Mucosa of descending colon (tissue), 3 donors: ENCODE data around the gene C1RL. TPM values are rescaled to one million over a fixed set of nuclear protein-coding genes. Genes with fewer than 3 reads are reported as not detected.

Experiments
- ATAC-seq: fragments of 200-7000 bp; cut with Tn5 transposase; one replicate; pipeline ENCODE4 v1.9.1; 2020; ENCODE audit warnings: mild to moderate bottlenecking, moderate library complexity
- DNase-seq, 3 donors: peaks; one replicate each; pipeline ENCODE4 v3.0.0-alpha.2; 2020
- H3K36me3 ChIP-seq: fragments of 200-600 bp; one replicate; pipeline ENCODE4 v1.8.0; 2021; ENCODE audit warnings: low read depth, mild to moderate bottlenecking
- H3K4me1 ChIP-seq: fragments of 200-600 bp; one replicate; pipeline ENCODE4 v1.8.0; 2021; ENCODE audit warnings: low read depth, mild to moderate bottlenecking
- H3K4me3 ChIP-seq: fragments of 200-600 bp; one replicate; pipeline ENCODE4 v1.8.0; 2021; ENCODE audit warnings: mild to moderate bottlenecking
- H3K9me3 ChIP-seq: fragments of 200-600 bp; one replicate; pipeline ENCODE4 v1.8.0; 2021; ENCODE audit warnings: mild to moderate bottlenecking
- CTCF ChIP-seq: fragments of 200-600 bp; IDR thresholded peaks from one replicate; pipeline ENCODE4 v1.8.0; 2022; ENCODE audit warnings: antibody characterized with exemption, mild to moderate bottlenecking
- intact Hi-C, 2 donors: fragments of 100-400 bp; cut with DNase I in 1 of 2; cut with micrococcal nuclease in 1 of 2; formaldehyde crosslinking; loops; one replicate each; pipeline versions ENCODE4 v1.11.0 to v1.11.1; 2022; cut with DNase I, micrococcal nuclease
- total RNA-seq, 3 donors: library from RNA; stranded (reverse); fragmentation: NEBNext Ultra II Directional in 2 of 3; extraction: Animal tissue kit (Norgen Biotek cat#: 25700) in 2 of 3; gene quantifications; one replicate each; pipeline versions ENCODE4 v1.2.1 to v1.2.4, GENCODE V29; 2021 to 2023
- donor health status: DM: no; HTN: no; CAD: no; lungs with moderate emphysema.
- donor health status: DM: no; HTN: no; CAD: no.
- donor health status: DM: no; HTN: yes; CAD: no.

C1RL gene
- total RNA-seq, 3 donors from 2014 or later: 47.5 to 61.4 (median 49.4) TPM

GRCh38 chr12:7093486-7093885 is 15.5 kb downstream of the C1RL start:
- peaks cover 5% of the 10 kb centered on the region for H3K4me1 ChIP-seq
- intact Hi-C loops: loop anchor here in 1 of 2 donors (10.0 kb wide), 1 partner anchor 179 kb away; the partner anchor contains the start of gene ENO2
- TF ChIP-seq CTCF: no peak
- ATAC-seq: no peak
- no peak for DNase-seq
- no peaks in the 10 kb centered on the region for H3K9me3 ChIP-seq
- no peak overlapping the region for H3K4me3 ChIP-seq
- H3K36me3 ChIP-seq: no peaks in the 10 kb centered on the region

DNA sequence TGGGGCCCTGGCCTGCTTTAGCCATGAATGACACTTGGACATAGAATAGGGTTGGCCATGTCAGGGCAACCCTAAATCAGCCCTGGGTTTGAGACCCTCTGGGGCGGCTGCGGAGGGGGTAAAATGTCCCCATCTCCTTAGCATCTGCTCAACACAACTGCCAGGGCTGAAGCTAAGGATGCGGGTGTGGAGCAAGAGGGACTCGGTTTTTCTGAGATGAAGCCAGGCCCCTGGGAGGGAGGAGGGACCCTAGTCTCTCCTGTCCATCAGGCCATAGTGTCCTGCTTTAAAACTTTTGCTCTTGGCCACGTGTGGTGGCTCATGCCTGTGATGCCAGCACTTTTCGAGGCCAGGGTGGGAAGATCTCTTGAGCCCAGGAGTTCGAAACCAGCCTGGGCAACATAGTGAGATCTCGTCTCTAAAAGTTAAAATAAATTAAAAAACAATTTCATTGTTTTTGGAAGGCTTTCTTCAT is 16.0 kb downstream of the C1RL start:
- Histone ChIP-seq H3K4me1 (peaks cover 5% of the 10 kb centered on the region), H3K4me3 (no peak overlapping the region), H3K36me3 (no peaks in the 10 kb centered on the region), H3K9me3 (no peaks in the 10 kb centered on the region)
- peak; percentile 3 for ATAC-seq
- intact Hi-C loops: loop anchor here in 1 of 2 donors (10.0 kb wide), 1 partner anchor 178 kb away; the partner anchor contains the start of gene ENO2
- TF ChIP-seq CTCF: no peak
- DNase-seq: no peak

DNA sequence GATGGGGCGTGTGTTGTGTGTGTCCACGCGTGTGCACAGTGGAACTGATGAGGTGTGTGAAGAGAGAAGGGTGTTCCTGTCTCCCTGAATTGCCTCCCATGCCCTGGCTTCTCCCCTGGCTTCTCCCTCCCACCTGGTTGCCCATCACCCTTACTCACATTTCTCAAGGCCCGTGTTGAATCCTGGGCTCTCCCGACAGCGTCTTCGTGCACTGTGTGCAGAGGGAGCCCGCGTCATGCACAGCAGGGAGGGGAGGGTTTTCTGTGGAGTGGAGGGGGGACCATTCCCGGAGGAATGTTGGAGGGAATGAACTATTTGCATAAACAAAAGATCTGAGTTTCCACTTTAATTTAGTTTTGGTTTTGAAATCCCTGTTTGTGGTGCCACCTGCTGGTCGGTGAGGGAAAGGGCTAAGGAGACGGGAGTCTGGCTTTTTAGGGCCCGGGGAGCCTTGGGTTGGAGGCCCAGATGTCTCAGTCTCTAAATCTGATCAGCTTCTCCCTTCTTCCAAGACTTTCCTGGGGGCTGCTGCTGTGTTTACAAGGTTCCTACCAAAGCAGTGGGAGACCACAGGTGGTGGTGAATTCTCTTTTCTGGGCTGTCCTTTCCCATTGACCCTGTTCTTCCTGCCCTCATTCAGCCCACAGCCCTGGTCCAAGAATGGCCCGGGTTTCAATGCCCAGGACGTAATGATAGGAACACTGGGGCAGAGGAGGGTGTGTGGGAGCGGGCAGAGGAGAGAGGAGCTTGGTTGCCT is 16.6 kb downstream of the C1RL start, which contains the start of gene C1R:
C1R (minus strand) TSS at position 217 of the 757 bp plus-strand sequence; CDS start at position 160, 57 bp downstream.
- ATAC-seq (peak; percentile 76), DNase-seq (peak; percentile 76 to 80 (median 76))
- Histone ChIP-seq H3K9me3 (no peaks in the 10 kb centered on the region), H3K36me3 (no peaks in the 10 kb centered on the region), H3K4me3 (no peak within 1 kb of the TSS), H3K4me1 (peaks cover 5% of the 10 kb centered on the region)
- TF ChIP-seq CTCF: peak; percentile 79
- intact Hi-C loops: loop anchor here in 1 of 2 donors (10.0 kb wide), 1 partner anchor 178 kb away; the partner anchor contains the start of gene ENO2

GRCh38 chr12:7091660-7092228 is 17.3 kb downstream of the C1RL start:
- DNase-seq (no peak), ATAC-seq (peak; percentile 24)
- intact Hi-C loops: loop anchor here in 1 of 2 donors (10.0 kb wide), 1 partner anchor 177 kb away; the partner anchor contains the start of gene ENO2
- Histone ChIP-seq H3K4me3 (no peak overlapping the region), H3K36me3 (no peaks in the 10 kb centered on the region), H3K9me3 (no peaks in the 10 kb centered on the region), H3K4me1 (peaks cover 5% of the 10 kb centered on the region)
- TF ChIP-seq CTCF: no peak

GRCh38 chr12:7091171-7091570 is 17.8 kb downstream of the C1RL start:
- peaks cover 5% of the 10 kb centered on the region for H3K4me1 ChIP-seq
- H3K36me3 ChIP-seq: no peaks in the 10 kb centered on the region
- H3K9me3 ChIP-seq: no peaks in the 10 kb centered on the region
- DNase-seq (no peak), ATAC-seq (no peak)
- no peak overlapping the region for H3K4me3 ChIP-seq
- intact Hi-C loops: loop anchor here in 1 of 2 donors (10.0 kb wide), 1 partner anchor 176 kb away; the partner anchor contains the start of gene ENO2
- TF ChIP-seq CTCF: no peak
